ENCODE results near the gene GUCY1A2. TPM values are rescaled to one million over a fixed set of nuclear protein-coding genes. Genes with fewer than 3 reads are reported as not detected.
A peak's percentile ranks its signal among the peaks of the same experiment; 100 is the strongest.
"Not testable (repeated sequence)": the region's sequence is repeated elsewhere in the genome, so short reads cannot be mapped to it uniquely, and the experiment has no call there.

GUCY1A2 gene
- total RNA-seq, 1 donor from 2014 or later = 23.5 TPM

GRCh38 chr11:106889718-106890117, 128.6 kb downstream of the GUCY1A2 start:
- ATAC-seq (no peak), DNase-seq (no peak)
- Histone ChIP-seq H3K27me3 (ENCODE audit: low read depth) (no peaks in the 10 kb centered on the region), H3K27ac (no peak overlapping the region), H3K4me1 (no peaks in the 10 kb centered on the region), H3K9me3 (no peaks in the 10 kb centered on the region), H3K4me3 (no peak overlapping the region), H3K36me3 (no peaks in the 10 kb centered on the region)
- intact Hi-C loops (cut with DNase I) = no loop called here
- TF ChIP-seq CTCF (IDR thresholded peaks at IDR 0.05) = no peak

GRCh38 chr11:106888386-106888785, 129.9 kb downstream of the GUCY1A2 start:
- no peaks in the 10 kb centered on the region for H3K36me3 ChIP-seq
- H3K9me3 ChIP-seq = no peaks in the 10 kb centered on the region
- H3K4me1 ChIP-seq = no peaks in the 10 kb centered on the region
- H3K27me3 ChIP-seq (ENCODE audit: low read depth) = no peaks in the 10 kb centered on the region
- intact Hi-C loops (cut with DNase I) = no loop called here
- H3K4me3 ChIP-seq = no peak overlapping the region
- ATAC-seq = no peak
- H3K27ac ChIP-seq = no peak overlapping the region
- no peak for TF ChIP-seq CTCF (IDR thresholded peaks at IDR 0.05)
- no peak for DNase-seq

- H3K4me3 ChIP-seq; H3K36me3 ChIP-seq; H3K27me3 ChIP-seq (ENCODE audit: low read depth); H3K9me3 ChIP-seq; ATAC-seq; DNase-seq; H3K27ac ChIP-seq; intact Hi-C loops (cut with DNase I); H3K4me1 ChIP-seq: not testable (repeated sequence)
Measured at GRCh38 chr11:106883693-106884092, 134.6 kb downstream of the GUCY1A2 start.

GRCh38 chr11:106879832-106880546, 138.3 kb downstream of the GUCY1A2 start:
- no peaks in the 10 kb centered on the region for H3K9me3 ChIP-seq
- no peaks in the 10 kb centered on the region for H3K4me1 ChIP-seq
- H3K27ac ChIP-seq = no peak overlapping the region
- no peak overlapping the region for H3K4me3 ChIP-seq
- no peaks in the 10 kb centered on the region for H3K36me3 ChIP-seq
- DNase-seq (no peak), ATAC-seq (no peak)
- intact Hi-C loops (cut with DNase I) = no loop called here
- H3K27me3 ChIP-seq (ENCODE audit: low read depth) = no peaks in the 10 kb centered on the region
- TF ChIP-seq CTCF (IDR thresholded peaks at IDR 0.05) = no peak

- Histone ChIP-seq H3K27me3 (ENCODE audit: low read depth) (no peaks in the 10 kb centered on the region), H3K9me3 (no peaks in the 10 kb centered on the region), H3K4me3 (no peak overlapping the region), H3K27ac (no peak overlapping the region), H3K36me3 (no peaks in the 10 kb centered on the region), H3K4me1 (no peaks in the 10 kb centered on the region)
- TF ChIP-seq CTCF (IDR thresholded peaks at IDR 0.05) = no peak
- intact Hi-C loops (cut with DNase I) = no loop called here
- ATAC-seq (peak in 1 of 2 donors; percentile 80), DNase-seq (no peak)
Measured at GRCh38 chr11:106879029-106879428, 139.2 kb downstream of the GUCY1A2 start.

GRCh38 chr11:106875013-106875412, 143.3 kb downstream of the GUCY1A2 start:
- Histone ChIP-seq H3K36me3 (no peaks in the 10 kb centered on the region), H3K4me1 (no peaks in the 10 kb centered on the region), H3K4me3 (no peak overlapping the region), H3K27me3 (ENCODE audit: low read depth) (no peaks in the 10 kb centered on the region), H3K9me3 (no peaks in the 10 kb centered on the region), H3K27ac (no peak overlapping the region)
- no peak for TF ChIP-seq CTCF (IDR thresholded peaks at IDR 0.05)
- intact Hi-C loops (cut with DNase I) = no loop called here
- DNase-seq (no peak), ATAC-seq (no peak)
